LHCN-M2 (cell line): Measurements from ENCODE around the gene DKC1. TPM values are rescaled to one million over a fixed set of nuclear protein-coding genes. Genes with fewer than 3 reads are reported as not detected.
"Not testable (repeated sequence)": the region's sequence is repeated elsewhere in the genome, so short reads cannot be mapped to it uniquely, and the experiment has no call there.

Experiments used
- DNase-seq: peaks from one replicate; pipeline ENCODE4 v3.0.0-alpha.2; 2012; ENCODE audit warnings: low read depth
- total RNA-seq: library from RNA; depleted of rRNA; stranded (reverse); fragments of >200 nt; gene quantifications from 2 replicates; pipeline ENCODE4 v1.2.3, GENCODE V29; 2014; rRNA removed

Gene DKC1
- total RNA-seq, 1 experiment from 2014 or later: 46.2 TPM

- no peak for DNase-seq
Observed at GRCh38 chrX:154818916-154819770, 56.5 kb downstream of the DKC1 start.

- no peak for DNase-seq
Observed at GRCh38 chrX:154819771-154820341, 57.2 kb downstream of the DKC1 start.

- DNase-seq: no peak
Observed at GRCh38 chrX:154821523-154821922, 58.9 kb downstream of the DKC1 start.

GRCh38 chrX:154822029-154822428, 59.4 kb downstream of the DKC1 start:
- no peak for DNase-seq

GRCh38 chrX:154824638-154825037, 62.0 kb downstream of the DKC1 start:
- no peak for DNase-seq

GRCh38 chrX:154825586-154825985, 62.9 kb downstream of the DKC1 start:
- DNase-seq: not testable (repeated sequence)

Other genes with a start within 250 kb of the DKC1 start
- gene FAM3A, start 246.6 kb upstream of the DKC1 start, total RNA-seq: 46.5 and 47.4 TPM in 2 replicates
- gene G6PD, start 216.0 kb upstream of the DKC1 start, total RNA-seq: 56.9 and 60.1 TPM in 2 replicates
- gene IKBKG, start 215.2 kb upstream of the DKC1 start, total RNA-seq: 21.5 and 22.4 TPM in 2 replicates
- gene CTAG1A, start 177.7 kb upstream of the DKC1 start, total RNA-seq: not detected in 2 replicates
- gene CTAG1B, start 143.6 kb upstream of the DKC1 start, total RNA-seq: not detected in 2 replicates
- not detected in 2 replicates for gene CTAG2, start 109.3 kb upstream of the DKC1 start, total RNA-seq
- 2.4 and 12.5 TPM in 2 replicates for gene GAB3, start 11.8 kb upstream of the DKC1 start, total RNA-seq
- gene MPP1, start 42.6 kb downstream of the DKC1 start, total RNA-seq: 23.2 and 27.2 TPM in 2 replicates
- not detected in 2 replicates for gene SMIM9, start 71.8 kb downstream of the DKC1 start, total RNA-seq
- 2.6 and 3.6 TPM in 2 replicates for gene F8A1, start 123.5 kb downstream of the DKC1 start, total RNA-seq